Mesendoderm (in vitro differentiated cells): ENCODE measurements around the gene SIAH2.

Experiments
- DNase-seq: peaks from one replicate; pipeline ENCODE4 v3.0.0; 2013
- H2AK5ac ChIP-seq: 2 replicates; pipeline ENCODE4 v1.6.1; 2013; ENCODE audit warnings: low read length, inconsistent platforms
- H2BK120ac ChIP-seq: 2 replicates; pipeline ENCODE4 v1.6.1; 2013; ENCODE audit warnings: low read depth, mild to moderate bottlenecking, low read length, moderate library complexity, mixed read lengths
- H2BK15ac ChIP-seq: replicated peaks from 2 replicates; pipeline ENCODE4 v1.6.1; 2013; ENCODE audit warnings: low read depth, mild to moderate bottlenecking, moderate library complexity
- H2BK5ac ChIP-seq: 2 replicates; pipeline ENCODE4 v1.6.1; 2013; ENCODE audit warnings: low read length, inconsistent platforms
- H3K18ac ChIP-seq: 2 replicates; pipeline ENCODE4 v1.6.1; 2013; ENCODE audit warnings: mild to moderate bottlenecking, low read length, mixed read lengths
- H3K23ac ChIP-seq: one replicate; pipeline ENCODE4 v1.6.1; 2013; ENCODE audit warnings: low read length
- H3K27ac ChIP-seq: 2 replicates; pipeline ENCODE4 v1.5.1; 2013; ENCODE audit warnings: low read depth, mild to moderate bottlenecking, inconsistent platforms, low read length, moderate library complexity
- H3K27me3 ChIP-seq: 2 replicates; pipeline ENCODE4 v1.6.1; 2013; ENCODE audit warnings: low read length, control low read depth, mild to moderate bottlenecking, inconsistent platforms; ENCODE audit not compliant: insufficient read depth, poor library complexity
- H3K36me3 ChIP-seq: 2 replicates; pipeline ENCODE4 v1.6.1; 2013; ENCODE audit warnings: low read length, inconsistent platforms; ENCODE audit not compliant: control insufficient read depth, insufficient read depth
- H3K4ac ChIP-seq: one replicate; pipeline ENCODE4 v1.6.1; 2013; ENCODE audit warnings: low read depth, mild to moderate bottlenecking, low read length, moderate library complexity
- H3K4me1 ChIP-seq: 2 replicates; pipeline ENCODE4 v1.6.1; 2013; ENCODE audit warnings: low read depth, low read length, inconsistent platforms; ENCODE audit not compliant: control insufficient read depth
- H3K4me2 ChIP-seq: 2 replicates; pipeline ENCODE4 v1.6.1; 2013; ENCODE audit warnings: low read length
- H3K4me3 ChIP-seq: 2 replicates; pipeline ENCODE4 v1.5.1; 2013; ENCODE audit warnings: mild to moderate bottlenecking, low read length
- H3K56ac ChIP-seq: one replicate; pipeline ENCODE4 v1.6.1; 2013; ENCODE audit warnings: low read length
- H3K79me1 ChIP-seq: 2 replicates; pipeline ENCODE4 v1.6.1; 2013; ENCODE audit warnings: low read length, inconsistent platforms
- H3K79me2 ChIP-seq: 2 replicates; pipeline ENCODE4 v1.6.1; 2013; ENCODE audit warnings: mild to moderate bottlenecking, low read length; ENCODE audit not compliant: control insufficient read depth, insufficient read depth
- H3K9ac ChIP-seq: 2 replicates; pipeline ENCODE4 v1.6.1; 2013; ENCODE audit warnings: low read length, inconsistent platforms
- H4K5ac ChIP-seq: one replicate; pipeline ENCODE4 v1.6.1; 2013; ENCODE audit warnings: low read length
- H4K8ac ChIP-seq: one replicate; pipeline ENCODE4 v1.6.1; 2013; ENCODE audit warnings: low read depth, mild to moderate bottlenecking, control low read depth, low read length, moderate library complexity
- WGBS: extraction: QIAGEN DNeasy Blood & Tissue Kit; methylation state at CpG from one replicate; pipeline ENCODE4 v1.1.7; 2013; ENCODE audit warnings: low lambda C conversion rate, missing lambda C conversion rate; ENCODE audit not compliant: insufficient coverage; ENCODE audit errors: extremely low coverage; 5-methylcytosine and 5-hydroxymethylcytosine counted together

The SIAH2 gene

DNA sequence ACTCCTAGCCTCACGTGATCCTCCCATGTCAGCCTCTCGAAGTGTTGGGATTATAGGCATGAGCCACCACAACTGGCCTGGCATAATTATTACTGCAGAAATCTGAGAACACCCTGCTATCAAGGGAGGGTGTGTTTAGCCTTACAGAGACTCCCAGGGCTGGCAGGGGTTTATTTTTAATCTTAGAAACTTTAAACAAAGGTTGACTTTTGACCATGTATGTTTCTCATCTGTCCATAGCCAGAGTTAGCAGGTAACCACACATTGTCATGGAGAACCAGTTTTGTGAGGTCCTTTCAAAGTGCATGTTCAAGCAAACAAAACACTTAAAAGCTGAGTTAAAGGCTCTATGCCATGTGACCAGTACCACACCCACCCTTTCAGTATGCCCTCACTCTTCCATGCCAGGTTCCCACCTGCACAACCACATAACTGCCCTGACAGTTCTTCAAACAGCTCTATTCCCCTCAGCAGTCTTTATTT, 11.1 kb downstream of the SIAH2 start:
- H3K27ac ChIP-seq: no peak overlapping the region

DNA sequence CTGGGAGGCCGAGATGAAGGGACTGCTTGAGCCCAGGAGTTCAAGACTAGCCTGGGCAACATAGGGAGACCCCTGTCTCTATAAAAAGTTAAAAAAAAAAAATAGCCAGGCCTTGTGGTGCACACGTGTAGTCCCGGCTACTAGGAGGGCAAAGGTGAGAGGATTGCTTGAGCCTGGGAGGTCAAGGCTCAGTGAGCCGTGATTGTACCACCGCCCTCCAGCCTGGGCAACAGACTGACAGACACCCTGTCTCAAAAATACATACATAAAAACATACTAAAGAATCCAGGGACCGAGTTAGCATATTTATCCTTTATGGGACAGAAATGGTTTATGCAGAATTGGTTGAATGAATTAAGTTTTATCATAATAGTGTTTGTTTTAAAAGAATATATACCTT, 13.7 kb downstream of the SIAH2 start:
- Histone ChIP-seq H3K27me3 (no peaks in the 10 kb centered on the region), H2AK5ac (no peak overlapping the region), H3K4me1 (no peaks in the 10 kb centered on the region), H3K36me3 (no peaks in the 10 kb centered on the region), H3K4me3 (no peak overlapping the region), H4K8ac (no peak overlapping the region), H3K4me2 (no peak overlapping the region), H3K79me2 (peaks cover 10% of the 10 kb centered on the region), H2BK15ac (no peak overlapping the region), H4K5ac (no peak overlapping the region), H2BK5ac (no peak overlapping the region), H2BK120ac (no peak overlapping the region), H3K56ac (no peak overlapping the region), H3K18ac (no peak overlapping the region), H3K27ac (no peak overlapping the region), H3K23ac (no peak overlapping the region), H3K9ac (no peak overlapping the region), H3K4ac (no peak overlapping the region), H3K79me1 (peaks cover 18% of the 10 kb centered on the region)
- DNase-seq: no peak
- no CpG with 5 or more reads among the region's 6 CpGs for WGBS

More for the DNA sequence above, 11.1 kb downstream of the SIAH2 start:
- Histone ChIP-seq H2AK5ac (no peak overlapping the region), H3K79me1 (peaks cover 13% of the 10 kb centered on the region), H3K4me3 (no peak overlapping the region), H4K5ac (no peak overlapping the region), H3K23ac (no peak overlapping the region), H3K36me3 (no peaks in the 10 kb centered on the region), H3K18ac (no peak overlapping the region), H4K8ac (no peak overlapping the region), H3K56ac (no peak overlapping the region), H3K27me3 (no peaks in the 10 kb centered on the region), H2BK120ac (no peak overlapping the region), H2BK15ac (no peak overlapping the region), H3K4me1 (no peaks in the 10 kb centered on the region), H2BK5ac (no peak overlapping the region), H3K4ac (no peak overlapping the region), H3K79me2 (peaks cover 6% of the 10 kb centered on the region), H3K4me2 (no peak overlapping the region), H3K9ac (no peak overlapping the region)
- no peak for DNase-seq
- no CpG with 5 or more reads among the region's 2 CpGs for WGBS

DNA sequence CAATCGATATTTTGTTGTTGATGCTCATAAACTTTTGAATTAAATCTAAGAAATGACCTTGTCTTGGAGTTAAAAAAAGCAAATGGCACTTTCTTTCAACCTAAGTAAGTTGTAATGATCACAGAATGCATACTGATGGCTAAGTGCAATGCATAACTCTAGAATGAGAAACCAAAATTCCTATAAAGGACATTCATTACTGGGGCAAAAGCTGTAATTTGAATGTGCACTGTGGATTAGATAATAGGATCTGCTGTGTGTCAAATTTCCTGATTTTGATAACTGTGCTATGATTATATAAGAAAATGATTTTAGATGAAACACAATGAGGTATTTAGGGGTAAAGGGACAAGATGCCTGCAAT, 14.3 kb downstream of the SIAH2 start:
- no peak overlapping the region for H3K4me3 ChIP-seq
- H3K56ac ChIP-seq: no peak overlapping the region
- H3K23ac ChIP-seq: no peak overlapping the region
- DNase-seq: no peak
- H2BK15ac ChIP-seq: no peak overlapping the region
- H3K18ac ChIP-seq: no peak overlapping the region
- peaks cover 10% of the 10 kb centered on the region for H3K79me2 ChIP-seq
- no peak overlapping the region for H2BK5ac ChIP-seq
- no peak overlapping the region for H2AK5ac ChIP-seq
- no peak overlapping the region for H3K4me2 ChIP-seq
- no peak overlapping the region for H3K27ac ChIP-seq
- no peaks in the 10 kb centered on the region for H3K27me3 ChIP-seq
- no CpG with 5 or more reads among the region's 1 CpG for WGBS
- H3K36me3 ChIP-seq: no peaks in the 10 kb centered on the region
- H3K79me1 ChIP-seq: peaks cover 18% of the 10 kb centered on the region
- no peak overlapping the region for H2BK120ac ChIP-seq
- H3K9ac ChIP-seq: no peak overlapping the region
- no peak overlapping the region for H4K5ac ChIP-seq
- no peaks in the 10 kb centered on the region for H3K4me1 ChIP-seq
- no peak overlapping the region for H3K4ac ChIP-seq
- H4K8ac ChIP-seq: no peak overlapping the region

DNA sequence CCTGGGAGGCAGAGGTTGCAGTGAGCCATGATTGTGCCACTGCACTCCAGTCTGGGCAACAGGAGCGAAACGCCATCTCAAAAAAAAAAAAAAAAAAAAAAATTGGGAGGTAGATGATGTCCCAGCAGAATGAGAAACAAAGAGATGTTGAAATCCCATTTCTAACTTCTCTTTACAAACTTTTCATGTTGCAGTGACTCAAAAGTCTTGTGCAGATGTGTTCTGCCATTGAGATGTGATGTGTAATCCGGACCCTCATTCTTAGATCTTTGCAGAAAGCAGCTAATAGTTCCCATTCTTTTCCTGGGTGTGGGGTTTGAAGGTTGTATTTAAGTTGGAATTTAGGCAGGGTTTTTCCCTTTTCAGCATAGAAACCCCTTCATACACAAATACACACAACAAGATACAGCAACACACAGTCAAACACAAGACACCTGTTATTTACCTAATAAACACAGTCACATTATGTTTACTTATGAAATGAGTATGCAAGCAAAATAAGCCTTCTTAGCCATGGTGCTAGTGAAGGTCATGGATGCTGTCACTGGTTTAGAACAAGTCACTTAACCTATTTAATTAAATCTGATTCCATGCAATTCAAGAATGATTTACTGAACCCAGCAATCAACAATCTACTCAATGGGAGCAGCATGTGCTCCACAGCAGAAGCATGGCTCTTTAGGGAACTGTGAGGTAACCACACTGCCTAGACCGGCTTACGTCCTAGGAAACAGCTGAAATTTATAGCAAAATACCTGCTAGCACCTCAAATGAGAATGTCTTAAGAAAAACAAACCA, 14.9 kb downstream of the SIAH2 start:
- H3K4me1 ChIP-seq: no peaks in the 10 kb centered on the region
- WGBS: no CpG with 5 or more reads among the region's 5 CpGs
- H3K9ac ChIP-seq: no peak overlapping the region

DNA sequence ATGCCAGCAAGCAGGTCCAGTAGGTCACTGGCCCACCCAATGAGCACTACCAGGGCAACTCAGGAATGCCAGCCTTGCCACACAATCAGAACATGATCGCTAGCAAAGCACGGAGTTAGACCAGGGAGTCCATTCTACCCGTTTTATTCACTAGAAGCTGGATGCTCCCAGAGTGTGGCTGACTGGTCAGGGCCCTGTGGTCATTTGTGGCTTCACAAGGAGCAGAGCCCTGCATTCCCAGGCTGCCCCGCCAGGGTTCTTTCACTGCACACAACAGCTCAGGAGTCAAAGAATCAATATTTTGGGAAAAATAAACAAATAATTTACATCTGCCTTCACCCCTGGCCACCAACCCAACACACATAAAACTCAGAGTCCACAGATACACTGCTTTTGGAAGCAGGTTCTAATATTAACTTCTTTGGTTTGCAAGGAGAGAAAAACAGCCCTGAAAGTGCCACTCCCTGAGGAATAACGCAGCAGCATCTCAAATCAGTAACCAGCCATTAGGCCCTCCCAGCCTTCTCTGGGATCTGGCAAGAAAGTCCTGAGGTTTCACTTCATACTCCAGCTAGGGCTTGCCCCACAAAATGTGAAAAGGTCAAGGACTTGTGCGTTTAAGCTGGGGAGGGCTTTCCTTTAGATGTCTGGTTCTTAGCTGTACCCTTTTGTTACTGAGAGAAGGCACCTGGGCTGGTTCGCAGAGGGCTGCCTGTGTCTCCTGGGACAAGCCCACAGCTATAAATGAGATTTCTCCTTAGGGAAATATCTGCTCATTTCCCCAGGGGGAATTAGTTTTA, 16.0 kb downstream of the SIAH2 start:
- H3K4me1 ChIP-seq: no peaks in the 10 kb centered on the region
- H2BK120ac ChIP-seq: no peak overlapping the region
- H3K23ac ChIP-seq: no peak overlapping the region
- no peaks in the 10 kb centered on the region for H3K27me3 ChIP-seq
- H3K79me2 ChIP-seq: peaks cover 7% of the 10 kb centered on the region
- H3K18ac ChIP-seq: no peak overlapping the region
- H4K5ac ChIP-seq: no peak overlapping the region
- no peaks in the 10 kb centered on the region for H3K36me3 ChIP-seq
- no peak overlapping the region for H3K27ac ChIP-seq
- no CpG with 5 or more reads among the region's 7 CpGs for WGBS
- DNase-seq: no peak
- H3K79me1 ChIP-seq: peaks cover 16% of the 10 kb centered on the region
- H2BK15ac ChIP-seq: no peak overlapping the region
- no peak overlapping the region for H2BK5ac ChIP-seq
- H3K4me3 ChIP-seq: no peak overlapping the region
- H3K4me2 ChIP-seq: no peak overlapping the region
- no peak overlapping the region for H3K9ac ChIP-seq
- H3K56ac ChIP-seq: no peak overlapping the region
- no peak overlapping the region for H3K4ac ChIP-seq
- H4K8ac ChIP-seq: no peak overlapping the region
- H2AK5ac ChIP-seq: no peak overlapping the region

More for the DNA sequence above, 14.9 kb downstream of the SIAH2 start:
- Histone ChIP-seq H3K56ac (no peak overlapping the region), H3K4me3 (no peak overlapping the region), H2AK5ac (no peak overlapping the region), H2BK15ac (no peak overlapping the region), H4K5ac (no peak overlapping the region), H3K4me2 (no peak overlapping the region), H2BK5ac (no peak overlapping the region), H3K27me3 (no peaks in the 10 kb centered on the region), H3K18ac (no peak overlapping the region), H2BK120ac (no peak overlapping the region), H4K8ac (no peak overlapping the region), H3K79me1 (peaks cover 17% of the 10 kb centered on the region), H3K36me3 (no peaks in the 10 kb centered on the region), H3K23ac (no peak overlapping the region), H3K79me2 (peaks cover 10% of the 10 kb centered on the region), H3K4ac (no peak overlapping the region), H3K27ac (no peak overlapping the region)
- DNase-seq: no peak
